Activated naive CD4-positive, alpha-beta T cell (primary cell): ENCODE measurements around the gene FAM168B.
"Not testable (repeated sequence)": the region's sequence is repeated elsewhere in the genome, so short reads cannot be mapped to it uniquely, and the experiment has no call there.

ENCODE experiments used
- DNase-seq, 4 experiments: peaks; one replicate each; lab custom pipeline; 2025; lab: John Stamatoyannopoulos, UW

Gene FAM168B

DNA sequence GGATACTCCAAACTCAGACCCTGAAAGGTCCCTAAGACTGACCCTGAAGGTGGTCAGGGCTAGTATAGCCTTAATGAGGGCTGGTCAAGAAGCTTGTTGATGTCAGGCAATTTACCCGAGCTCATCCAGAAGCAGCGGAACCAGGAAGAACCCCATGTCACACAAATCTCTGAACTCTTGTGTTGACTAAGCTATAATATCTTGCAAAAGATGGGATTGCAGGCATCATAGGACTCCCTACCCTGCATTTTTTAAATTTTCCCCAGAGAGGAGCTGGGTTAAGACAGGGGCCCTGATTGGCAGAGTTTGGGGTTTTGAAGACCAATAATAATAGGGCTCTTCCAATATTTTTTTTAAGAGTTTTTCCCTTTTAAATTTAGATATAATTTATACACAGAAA, 9.9 kb upstream of the FAM168B start:
- no peak for DNase-seq

GRCh38 chr2:131094463-131095281, 1.4 kb upstream of the FAM168B start:
- no peak for DNase-seq

GRCh38 chr2:131093696-131094462, 619 bp upstream of the FAM168B start:
- peak in 2 of 4 experiments; percentile 40 to 67 for DNase-seq

DNA sequence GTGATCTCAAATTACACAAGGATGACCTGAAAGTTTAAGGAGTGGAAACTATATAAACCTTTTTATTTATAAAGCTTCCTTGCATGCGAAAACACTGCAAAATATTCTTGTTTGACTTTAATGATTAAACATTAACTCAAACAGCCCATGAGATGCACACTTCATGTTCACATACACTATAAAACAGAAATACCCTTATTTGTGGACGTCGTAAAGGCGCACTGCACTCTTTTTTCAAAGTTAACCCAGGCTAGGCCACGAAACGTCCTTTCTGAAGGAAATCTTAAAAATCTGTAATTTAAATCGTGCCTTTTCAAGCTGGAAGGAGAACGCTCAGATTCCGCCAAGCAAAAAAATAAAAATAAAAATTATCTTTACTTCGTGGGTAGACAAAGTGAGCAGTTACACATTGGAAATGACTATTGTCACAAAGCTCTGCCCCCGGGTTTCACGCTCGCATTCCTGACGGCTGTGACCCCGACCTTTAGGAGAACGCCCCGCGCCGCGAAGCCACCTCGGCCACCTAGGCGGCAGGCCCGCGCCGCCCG, 728 bp downstream of the FAM168B start:
- no peak for DNase-seq

DNA sequence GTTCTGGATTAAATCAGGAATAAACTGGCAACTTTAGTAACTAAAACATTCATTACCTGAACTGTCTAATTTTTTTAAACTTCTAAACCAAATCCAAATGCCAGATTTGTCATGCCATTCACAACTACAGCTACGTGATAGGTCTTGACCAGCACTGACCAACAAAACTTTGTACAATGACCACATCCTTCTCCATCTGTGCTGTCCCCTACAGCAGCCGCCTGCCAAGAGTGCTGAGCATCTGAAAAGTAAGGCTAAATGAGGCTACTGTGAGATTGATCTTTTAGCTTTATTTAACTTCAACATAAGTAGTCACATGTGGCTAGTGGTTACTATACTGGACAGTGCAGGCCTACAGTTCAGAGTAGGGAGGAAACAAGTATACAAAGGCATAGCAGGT, 7.6 kb downstream of the FAM168B start:
- DNase-seq: no peak

GRCh38 chr2:131081190-131081589, 12.1 kb downstream of the FAM168B start:
- no peak for DNase-seq

- DNase-seq: not testable (repeated sequence)
Measured at GRCh38 chr2:131079931-131080330, 13.3 kb downstream of the FAM168B start.

GRCh38 chr2:131077966-131078365, 15.3 kb downstream of the FAM168B start:
- no peak for DNase-seq

- DNase-seq: no peak
Measured at GRCh38 chr2:131077182-131077846, 15.9 kb downstream of the FAM168B start.

- no peak for DNase-seq
Measured at GRCh38 chr2:131076707-131077106, 16.6 kb downstream of the FAM168B start.

GRCh38 chr2:131075578-131075977, 17.7 kb downstream of the FAM168B start:
- DNase-seq: not testable (repeated sequence)

DNA sequence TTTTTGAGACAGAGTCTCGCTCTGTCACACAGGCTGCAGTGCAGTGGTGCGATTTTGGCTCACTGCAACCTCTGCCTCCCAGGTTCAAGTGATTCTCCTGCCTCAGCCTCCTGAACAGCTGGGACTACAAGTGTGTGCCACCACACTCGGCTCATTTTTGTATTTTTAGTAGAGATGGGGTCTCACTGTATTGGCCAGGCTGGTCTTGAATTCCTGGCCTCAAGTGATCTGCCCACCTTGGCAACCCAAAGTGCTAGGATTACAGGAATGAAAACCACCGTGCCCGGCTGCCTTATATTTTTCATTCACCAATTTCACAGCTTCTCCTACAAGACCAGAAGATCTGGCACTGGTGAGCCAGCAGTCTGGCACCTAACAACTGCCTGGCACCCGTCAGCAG, 25.1 kb downstream of the FAM168B start:
- DNase-seq: not testable (repeated sequence)

- no peak for DNase-seq
Measured at GRCh38 chr2:131067465-131068125, 25.7 kb downstream of the FAM168B start.

DNA sequence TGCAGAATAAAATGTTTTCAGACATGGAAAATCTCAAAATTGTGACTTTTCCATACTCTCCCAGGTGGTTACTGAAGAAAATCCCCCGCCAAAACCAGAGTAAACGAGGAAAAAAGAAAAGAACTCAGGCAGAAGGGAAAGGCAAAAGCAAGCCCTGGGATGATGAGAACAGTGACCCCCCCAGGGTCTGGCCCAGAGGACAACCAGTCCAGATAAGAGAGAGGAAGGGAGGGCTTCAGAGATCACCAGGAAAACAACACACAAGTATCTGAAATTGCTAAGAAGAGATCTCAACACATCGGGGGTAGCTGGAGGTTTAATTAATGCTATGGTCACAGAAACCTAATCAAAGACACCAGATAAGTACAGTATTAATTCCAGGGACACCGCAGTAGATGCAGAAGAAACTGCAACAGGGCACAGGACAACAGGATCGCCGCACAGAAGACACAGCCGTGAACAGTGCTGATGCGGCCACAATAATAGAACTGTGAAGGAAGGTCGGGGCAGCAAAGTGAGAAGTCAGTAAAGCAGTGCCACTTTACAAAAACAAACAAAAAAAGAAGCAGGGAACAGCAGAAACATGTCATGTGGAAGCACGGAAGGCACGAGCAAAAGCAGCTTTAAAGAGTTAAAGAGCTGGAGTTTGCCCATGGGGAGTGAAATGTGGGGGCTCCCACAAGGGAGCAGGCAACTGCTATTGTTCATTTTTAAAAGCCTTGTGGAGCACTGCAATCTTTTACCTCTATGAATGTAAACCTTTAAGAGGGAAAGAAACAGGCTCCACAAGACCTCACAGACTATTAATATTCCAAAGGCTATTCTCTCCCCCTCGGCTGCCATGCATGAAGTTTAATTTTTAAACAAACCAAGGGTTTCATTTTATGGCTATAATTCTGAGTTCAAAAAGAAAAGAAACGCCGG, 28.4 kb downstream of the FAM168B start:
- no peak for DNase-seq

- no peak for DNase-seq
Measured at GRCh38 chr2:131063501-131064283, 29.6 kb downstream of the FAM168B start.

DNA sequence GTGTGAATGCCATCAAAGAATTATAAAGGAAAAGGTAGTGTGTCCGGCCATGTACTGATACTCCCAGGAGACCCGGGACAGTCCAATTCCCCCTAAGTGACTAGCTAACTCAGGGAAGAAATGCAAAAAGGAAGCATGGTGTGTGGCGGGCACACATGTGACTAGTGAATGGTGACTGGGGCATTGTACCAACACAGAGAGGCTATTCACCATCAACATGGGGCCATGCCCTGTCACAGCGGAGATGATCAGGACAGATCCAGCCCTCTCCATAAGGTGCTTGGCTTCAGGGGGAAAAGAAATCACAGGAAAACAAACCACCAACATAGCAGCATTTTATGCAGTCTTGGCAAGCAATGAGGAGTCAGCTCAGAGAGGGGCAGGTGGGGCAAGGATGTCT, 34.3 kb downstream of the FAM168B start:
- no peak for DNase-seq

GRCh38 chr2:131058214-131058843, 34.9 kb downstream of the FAM168B start:
- DNase-seq: no peak

- no peak for DNase-seq
Measured at GRCh38 chr2:131056932-131057287, 36.4 kb downstream of the FAM168B start.

- DNase-seq: no peak
Measured at GRCh38 chr2:131056204-131056931, 36.9 kb downstream of the FAM168B start.
